MG63 (cell line): ENCODE measurements around the gene CDH4. TPM values are rescaled to one million over a fixed set of nuclear protein-coding genes. Genes with fewer than 3 reads are reported as not detected.

Experiments
- DNase-seq: peaks from one replicate; pipeline ENCODE4 v3.0.0-alpha.2; 2020
- H3K27me3 ChIP-seq: fragments of 250-450 bp; sonication (Bioruptor Pico); 2 replicates; pipeline ENCODE4 v1.5.1; 2020; ENCODE audit warnings: mild to moderate bottlenecking, moderate library complexity
- H3K36me3 ChIP-seq: fragments of 250-450 bp; sonication (Bioruptor Pico); 2 replicates; pipeline ENCODE4 v1.5.1; 2020; ENCODE audit warnings: mild to moderate bottlenecking, moderate library complexity
- H3K4me3 ChIP-seq: fragments of 250-450 bp; sonication (Bioruptor Pico); 2 replicates; pipeline ENCODE4 v1.5.1; 2020; ENCODE audit warnings: mild to moderate bottlenecking, moderate library complexity
- H3K9me3 ChIP-seq: fragments of 250-450 bp; sonication (Bioruptor Pico); 2 replicates; pipeline ENCODE4 v1.5.1; 2020; ENCODE audit warnings: mild to moderate bottlenecking, moderate library complexity
- total RNA-seq: library from RNA; depleted of rRNA; stranded (reverse); fragments of >200 nt; shearing (Covaris generic); gene quantifications from 2 replicates; pipeline ENCODE4 v1.2.3, GENCODE V29; 2014; ENCODE audit warnings: low replicate concordance

CDH4 gene
- total RNA-seq, 1 experiment from 2014 or later, result not detected

GRCh38 chr20:61776491-61777075 lies 524.5 kb downstream of the CDH4 start:
- no peaks in the 10 kb centered on the region for H3K36me3 ChIP-seq
- peaks cover 15% of the 10 kb centered on the region for H3K27me3 ChIP-seq
- H3K4me3 ChIP-seq, result no peak overlapping the region
- no peaks in the 10 kb centered on the region for H3K9me3 ChIP-seq
- no peak for DNase-seq

- no peak overlapping the region for H3K4me3 ChIP-seq
- H3K36me3 ChIP-seq, result no peaks in the 10 kb centered on the region
- no peaks in the 10 kb centered on the region for H3K9me3 ChIP-seq
- H3K27me3 ChIP-seq, result peaks cover 15% of the 10 kb centered on the region
- no peak for DNase-seq
Observed at GRCh38 chr20:61777773-61778494, 525.9 kb downstream of the CDH4 start.

GRCh38 chr20:61778495-61778863 lies 526.4 kb downstream of the CDH4 start:
- no peak for DNase-seq

GRCh38 chr20:61779176-61779965 lies 527.3 kb downstream of the CDH4 start:
- Histone ChIP-seq H3K36me3 (no peaks in the 10 kb centered on the region), H3K27me3 (peaks cover 15% of the 10 kb centered on the region), H3K9me3 (no peaks in the 10 kb centered on the region), H3K4me3 (no peak overlapping the region)
- no peak for DNase-seq

More at GRCh38 chr20:61778495-61778863, 526.4 kb downstream of the CDH4 start:
- Histone ChIP-seq H3K36me3 (no peaks in the 10 kb centered on the region), H3K27me3 (peaks cover 15% of the 10 kb centered on the region), H3K9me3 (no peaks in the 10 kb centered on the region), H3K4me3 (no peak overlapping the region)

GRCh38 chr20:61780066-61780465 lies 528.0 kb downstream of the CDH4 start:
- Histone ChIP-seq H3K9me3 (no peaks in the 10 kb centered on the region), H3K4me3 (no peak overlapping the region)

GRCh38 chr20:61784801-61785566 lies 532.9 kb downstream of the CDH4 start:
- H3K36me3 ChIP-seq, result no peaks in the 10 kb centered on the region
- H3K4me3 ChIP-seq, result no peak overlapping the region
- no peaks in the 10 kb centered on the region for H3K9me3 ChIP-seq
- no peaks in the 10 kb centered on the region; the same call in 1 of the 2 replicates for H3K27me3 ChIP-seq
- no peak for DNase-seq

More at GRCh38 chr20:61780066-61780465, 528.0 kb downstream of the CDH4 start:
- H3K36me3 ChIP-seq, result no peaks in the 10 kb centered on the region
- DNase-seq, result no peak
- peaks cover 15% of the 10 kb centered on the region for H3K27me3 ChIP-seq

- DNase-seq, result no peak
- H3K27me3 ChIP-seq, result no peaks in the 10 kb centered on the region
- no peak overlapping the region for H3K4me3 ChIP-seq
- no peaks in the 10 kb centered on the region for H3K9me3 ChIP-seq
- no peaks in the 10 kb centered on the region for H3K36me3 ChIP-seq
Observed at GRCh38 chr20:61785567-61785816, 533.4 kb downstream of the CDH4 start.

- no peaks in the 10 kb centered on the region for H3K27me3 ChIP-seq
Observed at GRCh38 chr20:61786230-61786629, 534.2 kb downstream of the CDH4 start.

GRCh38 chr20:61788343-61788742 lies 536.3 kb downstream of the CDH4 start:
- no peaks in the 10 kb centered on the region for H3K27me3 ChIP-seq
- H3K36me3 ChIP-seq, result no peaks in the 10 kb centered on the region
- H3K4me3 ChIP-seq, result no peak overlapping the region
- H3K9me3 ChIP-seq, result no peaks in the 10 kb centered on the region
- DNase-seq, result no peak

More at GRCh38 chr20:61786230-61786629, 534.2 kb downstream of the CDH4 start:
- Histone ChIP-seq H3K9me3 (no peaks in the 10 kb centered on the region), H3K4me3 (no peak overlapping the region), H3K36me3 (no peaks in the 10 kb centered on the region)
- DNase-seq, result no peak

GRCh38 chr20:61789329-61789728 lies 537.3 kb downstream of the CDH4 start:
- DNase-seq, result no peak
- H3K36me3 ChIP-seq, result no peaks in the 10 kb centered on the region
- no peaks in the 10 kb centered on the region for H3K9me3 ChIP-seq
- H3K4me3 ChIP-seq, result no peak overlapping the region
- H3K27me3 ChIP-seq, result no peaks in the 10 kb centered on the region

- Histone ChIP-seq H3K4me3 (no peak overlapping the region), H3K27me3 (no peaks in the 10 kb centered on the region), H3K9me3 (no peaks in the 10 kb centered on the region), H3K36me3 (no peaks in the 10 kb centered on the region)
- no peak for DNase-seq
Observed at GRCh38 chr20:61790116-61790827, 538.2 kb downstream of the CDH4 start.

- no peak for DNase-seq
- Histone ChIP-seq H3K9me3 (no peaks in the 10 kb centered on the region), H3K27me3 (no peaks in the 10 kb centered on the region), H3K4me3 (no peak overlapping the region), H3K36me3 (no peaks in the 10 kb centered on the region)
Observed at GRCh38 chr20:61791995-61792394, 539.9 kb downstream of the CDH4 start.

- Histone ChIP-seq H3K36me3 (no peaks in the 10 kb centered on the region), H3K27me3 (no peaks in the 10 kb centered on the region), H3K4me3 (no peak overlapping the region), H3K9me3 (no peaks in the 10 kb centered on the region)
- no peak for DNase-seq
Observed at GRCh38 chr20:61795669-61796630, 543.9 kb downstream of the CDH4 start.

- H3K4me3 ChIP-seq, result no peak overlapping the region
- no peaks in the 10 kb centered on the region for H3K27me3 ChIP-seq
- DNase-seq, result no peak
- H3K9me3 ChIP-seq, result no peaks in the 10 kb centered on the region
- no peaks in the 10 kb centered on the region for H3K36me3 ChIP-seq
Observed at GRCh38 chr20:61796738-61797137, 544.7 kb downstream of the CDH4 start.

- DNase-seq, result no peak
- Histone ChIP-seq H3K27me3 (no peaks in the 10 kb centered on the region), H3K9me3 (no peaks in the 10 kb centered on the region), H3K36me3 (no peaks in the 10 kb centered on the region), H3K4me3 (no peak overlapping the region)
Observed at GRCh38 chr20:61797200-61797599, 545.1 kb downstream of the CDH4 start.
